ENCODE measurements around the gene EME1.

EME1 gene

DNA sequence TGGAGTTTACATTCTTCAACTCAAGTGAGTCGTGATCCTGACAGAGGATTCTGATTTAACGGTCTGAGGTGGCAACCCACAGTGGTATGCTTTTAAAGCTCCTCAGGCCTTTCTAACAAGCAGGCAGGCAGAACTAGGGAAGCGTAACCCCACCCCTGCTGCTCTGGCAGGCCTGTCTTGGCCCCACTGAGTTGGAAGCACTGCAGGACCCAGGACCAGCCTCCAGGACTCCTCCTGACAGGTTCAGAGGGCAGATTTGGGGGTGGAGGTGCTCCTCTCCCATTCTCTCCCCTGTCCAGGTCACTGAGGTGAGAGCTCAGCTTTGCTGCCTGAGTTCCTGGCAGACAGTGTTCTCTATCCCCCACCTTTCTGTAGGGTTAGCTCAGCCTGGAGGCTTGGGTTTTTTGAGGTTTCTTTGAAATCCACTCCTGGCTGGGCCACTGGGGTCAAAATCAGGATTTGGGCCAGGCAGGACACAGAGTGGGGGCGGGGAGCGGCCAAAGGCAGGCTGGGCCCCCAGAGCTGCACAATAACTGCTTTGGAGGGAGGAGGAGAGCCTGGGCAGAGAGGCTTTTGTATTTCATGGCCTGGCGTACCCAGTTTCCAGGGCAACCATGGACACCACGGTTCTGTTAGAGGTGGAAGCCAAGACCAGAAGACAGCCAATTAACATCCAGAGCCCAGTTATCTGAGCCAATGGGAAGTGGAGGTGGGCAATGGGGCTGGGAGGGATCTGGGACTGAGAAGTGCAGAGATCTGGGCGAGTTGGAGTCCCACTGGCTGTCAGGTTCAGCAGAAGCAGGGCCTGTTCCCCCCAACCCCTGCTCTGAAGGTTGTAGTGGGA lies 9.6 kb upstream of the EME1 start:
- no peak for DNase-seq (ENCODE audit: low spot score)

DNA sequence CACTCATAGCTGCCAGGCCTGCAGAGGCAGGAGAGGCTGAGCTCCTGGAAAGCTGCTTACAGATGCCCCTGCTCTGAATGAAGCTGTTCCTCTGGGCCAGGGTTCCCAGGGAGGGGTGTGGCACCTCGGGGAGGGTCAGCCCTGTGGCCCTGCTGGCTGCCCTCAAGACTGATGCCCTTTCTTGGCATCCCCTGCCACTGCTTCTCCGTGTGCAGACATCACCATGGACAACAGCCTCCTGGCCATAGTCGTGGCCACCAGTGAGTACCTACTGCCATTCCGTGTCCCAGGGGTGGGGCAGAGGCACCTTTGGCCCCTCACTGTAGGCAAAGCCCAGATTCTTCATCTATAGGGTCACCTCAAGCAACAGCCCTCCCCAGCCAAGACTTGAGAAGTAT lies 9.0 kb upstream of the EME1 start:
- DNase-seq (ENCODE audit: low spot score) = no peak

DNA sequence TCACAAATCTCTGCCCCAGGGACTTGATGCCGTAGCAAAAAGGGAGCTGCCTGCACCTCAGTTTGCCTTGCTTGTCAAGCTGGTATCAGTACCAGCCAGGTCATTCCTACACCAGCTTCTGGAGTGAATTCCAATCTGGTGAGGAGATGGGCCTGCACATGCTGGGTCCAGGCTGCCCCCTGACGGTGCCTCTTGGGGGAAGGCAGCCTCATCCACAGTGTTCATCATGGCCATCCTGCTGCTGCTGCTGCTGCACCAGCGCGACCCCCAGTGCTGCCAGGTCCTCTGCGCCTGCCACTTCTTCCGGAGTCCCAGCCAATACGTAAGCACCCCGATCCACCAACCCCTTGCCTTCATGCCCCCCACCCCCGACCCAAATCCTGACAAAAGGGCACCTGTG lies 8.3 kb upstream of the EME1 start:
- no peak for DNase-seq (ENCODE audit: low spot score)

DNA sequence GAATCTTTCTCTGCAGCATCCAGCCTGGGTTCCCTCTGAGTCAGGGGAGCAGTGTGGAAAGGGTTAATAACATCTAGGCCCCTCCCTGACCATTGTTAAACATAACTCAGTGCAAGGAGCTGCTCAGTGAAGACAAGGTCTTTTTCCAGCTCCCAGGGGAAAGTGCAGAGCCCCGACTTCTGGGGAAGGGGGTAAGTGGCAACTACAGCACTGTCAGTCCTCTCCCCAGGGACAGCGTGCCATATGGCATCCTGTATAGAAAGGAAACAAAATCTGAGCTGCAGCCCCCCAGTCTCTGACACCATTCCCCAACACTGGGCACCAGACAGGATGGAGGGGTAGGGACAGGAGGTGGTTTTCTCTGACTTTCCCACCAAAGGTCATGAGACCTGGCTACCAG lies 7.9 kb upstream of the EME1 start:
- DNase-seq (ENCODE audit: low spot score) = no peak

DNA sequence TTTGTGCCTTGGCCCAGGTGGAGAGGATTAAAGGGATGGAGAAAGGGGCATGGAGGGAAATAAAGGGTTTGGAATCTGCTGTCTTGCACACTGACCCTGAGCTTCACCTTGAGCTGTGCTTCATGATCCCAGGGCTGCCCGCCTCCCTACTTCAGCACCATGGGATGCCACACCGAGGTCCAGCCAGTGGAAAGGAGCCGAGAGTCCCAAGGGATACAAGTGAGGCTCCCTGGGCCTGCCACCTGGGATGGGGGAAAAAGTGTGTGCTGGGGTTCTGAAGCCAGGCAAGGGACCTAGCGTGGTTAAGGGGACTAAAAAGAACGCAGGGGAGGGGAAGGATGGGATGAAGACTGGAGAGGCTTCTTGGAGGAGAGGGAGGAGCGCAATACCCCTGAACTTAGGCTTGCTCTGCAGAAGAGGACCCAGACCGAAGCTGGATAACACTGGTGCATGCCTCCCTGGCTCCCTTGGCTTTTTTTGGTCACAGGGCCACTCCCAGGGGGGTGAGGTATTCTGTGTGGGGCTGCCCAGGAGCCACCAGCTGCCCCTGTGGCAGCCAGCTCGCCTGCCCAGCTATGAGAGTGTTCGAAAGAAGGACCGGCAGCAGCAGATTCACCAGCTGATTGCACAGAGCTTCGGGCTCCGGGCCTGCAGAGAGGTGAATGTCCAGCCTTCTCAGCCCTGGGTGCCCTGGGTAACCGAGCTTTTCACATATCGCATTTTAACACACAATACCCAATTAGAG lies 7.2 kb upstream of the EME1 start:
- no peak for DNase-seq (ENCODE audit: low spot score)

DNA sequence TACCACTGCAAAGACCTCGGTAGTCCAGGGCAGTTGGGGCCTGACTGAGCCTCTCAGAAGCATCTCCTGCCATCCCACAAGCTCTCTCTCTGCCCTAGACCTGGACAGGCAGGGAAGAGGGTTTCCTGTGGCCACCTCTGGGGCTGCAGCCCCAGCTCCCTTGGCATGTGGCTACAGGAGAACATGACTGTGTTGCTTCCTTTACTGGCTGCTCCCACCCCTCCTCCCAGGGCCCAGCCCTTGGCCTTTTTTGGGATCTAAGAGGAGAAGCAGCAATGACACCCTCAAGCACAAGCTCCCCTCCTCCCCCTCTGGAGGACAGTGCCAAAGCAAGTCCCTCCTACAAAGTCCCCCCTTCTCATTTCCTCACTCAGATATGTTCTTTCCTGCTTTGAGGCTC lies 5.6 kb upstream of the EME1 start:
- no peak for DNase-seq (ENCODE audit: low spot score)

DNA sequence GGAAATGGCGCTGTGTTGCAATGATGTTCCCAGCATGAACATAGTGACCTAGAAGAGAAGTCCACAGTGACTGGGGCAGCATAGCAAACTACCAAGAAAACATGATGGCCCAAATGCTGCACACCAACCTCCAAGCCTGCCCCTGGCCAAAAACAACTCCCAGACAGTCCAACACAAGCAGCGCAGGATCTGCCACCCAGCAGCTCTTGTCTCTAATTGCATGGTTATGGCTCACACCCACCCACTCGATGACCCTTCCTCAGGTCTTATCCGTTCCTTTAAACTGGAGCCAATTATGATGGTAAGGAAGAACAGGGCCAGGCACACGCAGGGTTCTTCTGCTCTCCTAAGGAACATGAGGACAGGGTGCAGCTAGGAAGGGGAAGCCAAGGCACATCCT lies 3.0 kb upstream of the EME1 start:
- no peak for DNase-seq (ENCODE audit: low spot score)

DNA sequence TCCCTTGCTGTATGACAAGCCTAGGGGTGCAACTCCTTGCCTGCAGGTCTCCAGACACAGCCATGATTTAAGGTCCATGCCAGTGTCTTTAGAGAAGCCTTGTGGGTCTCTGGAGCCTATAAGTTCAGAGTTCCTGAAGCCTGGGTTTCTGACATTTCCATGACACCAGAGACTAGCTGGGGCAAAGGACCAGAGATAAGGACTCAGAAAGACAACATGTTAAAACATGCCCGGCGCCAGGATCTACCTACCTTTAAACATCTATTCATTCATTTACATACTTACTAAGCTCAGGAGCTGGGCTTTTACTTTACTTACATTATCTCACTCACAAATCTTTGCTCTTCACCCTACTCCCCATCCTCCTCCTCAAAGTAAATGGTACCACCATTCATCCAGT lies 1.5 kb upstream of the EME1 start:
- no peak for DNase-seq (ENCODE audit: low spot score)

DNA sequence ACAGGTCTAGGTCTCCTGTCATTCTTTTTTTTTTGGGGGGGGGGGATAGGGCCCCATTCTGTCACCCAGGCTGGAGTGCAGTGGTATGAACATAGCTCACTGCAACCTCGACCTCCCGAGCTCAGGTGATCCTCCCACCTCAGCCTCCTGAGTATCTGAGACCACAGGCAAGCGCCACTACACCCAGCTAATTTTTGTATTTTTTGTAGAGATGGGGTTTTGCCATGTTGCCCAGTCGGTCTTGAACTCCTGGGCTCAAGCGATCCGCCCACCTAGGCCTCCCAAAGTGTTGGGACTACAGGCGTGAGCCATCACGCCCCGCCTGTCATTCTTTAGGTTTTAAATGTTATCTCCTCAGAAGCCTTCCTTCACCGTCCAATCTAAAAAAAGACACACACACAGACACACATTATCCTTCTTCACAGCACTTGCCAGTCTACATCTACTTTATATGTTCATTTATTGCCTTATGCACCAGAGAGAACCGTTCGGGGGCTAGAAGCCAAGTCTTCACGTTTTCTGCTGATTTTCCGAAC lies 739 bp upstream of the EME1 start:
- no peak for DNase-seq (ENCODE audit: low spot score)

DNA sequence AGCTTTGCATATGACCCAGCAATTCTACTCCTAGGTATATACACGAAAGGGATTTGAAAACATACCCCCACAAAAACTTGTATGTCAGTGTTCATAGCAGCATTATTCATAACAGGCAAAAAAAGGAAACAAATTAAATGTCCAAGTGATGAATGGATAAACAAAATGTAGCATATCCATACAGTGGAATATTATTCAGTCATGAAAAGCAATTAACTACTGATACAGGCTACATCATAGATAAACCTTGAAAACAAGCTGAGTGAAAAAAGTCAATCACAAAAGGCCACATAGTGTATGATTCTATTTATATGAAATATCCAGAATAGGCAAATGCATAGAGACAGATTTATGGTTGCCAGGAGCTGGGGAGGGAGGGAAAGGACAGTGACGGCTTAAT lies 676 bp downstream of the EME1 start:
- no peak for DNase-seq (ENCODE audit: low spot score)

DNA sequence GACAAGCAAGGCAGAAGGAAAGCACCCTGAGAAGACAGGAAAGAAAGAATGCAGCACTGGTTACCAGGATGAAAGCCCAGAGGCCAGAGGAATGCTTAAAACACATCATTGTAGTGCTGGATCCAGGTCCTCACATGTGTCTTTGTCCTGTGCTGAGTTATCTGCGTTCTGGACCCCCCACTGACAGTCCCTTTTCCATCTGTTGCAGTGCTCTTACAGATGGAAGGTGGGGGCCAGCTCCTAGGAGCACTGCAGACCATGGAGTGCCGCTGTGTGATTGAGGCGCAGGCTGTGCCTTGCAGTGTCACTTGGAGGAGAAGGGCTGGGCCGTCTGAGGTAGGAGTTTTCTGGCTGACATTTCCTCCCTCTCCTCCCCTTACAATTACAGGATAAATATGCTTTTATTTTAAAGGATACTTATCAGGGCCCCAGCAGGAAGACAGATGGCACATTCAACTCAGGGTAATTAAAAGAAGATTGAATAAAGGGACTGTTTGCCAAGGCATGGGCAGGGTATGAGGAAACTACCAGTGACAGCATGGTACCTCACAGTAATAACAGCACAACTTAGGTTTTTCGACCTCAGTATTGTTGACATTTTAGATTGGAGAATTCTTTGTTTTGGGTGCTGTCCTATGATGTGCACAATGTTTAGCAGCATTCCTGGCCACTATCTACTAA lies 3.0 kb downstream of the EME1 start:
- DNase-seq (ENCODE audit: low spot score) = no peak

DNA sequence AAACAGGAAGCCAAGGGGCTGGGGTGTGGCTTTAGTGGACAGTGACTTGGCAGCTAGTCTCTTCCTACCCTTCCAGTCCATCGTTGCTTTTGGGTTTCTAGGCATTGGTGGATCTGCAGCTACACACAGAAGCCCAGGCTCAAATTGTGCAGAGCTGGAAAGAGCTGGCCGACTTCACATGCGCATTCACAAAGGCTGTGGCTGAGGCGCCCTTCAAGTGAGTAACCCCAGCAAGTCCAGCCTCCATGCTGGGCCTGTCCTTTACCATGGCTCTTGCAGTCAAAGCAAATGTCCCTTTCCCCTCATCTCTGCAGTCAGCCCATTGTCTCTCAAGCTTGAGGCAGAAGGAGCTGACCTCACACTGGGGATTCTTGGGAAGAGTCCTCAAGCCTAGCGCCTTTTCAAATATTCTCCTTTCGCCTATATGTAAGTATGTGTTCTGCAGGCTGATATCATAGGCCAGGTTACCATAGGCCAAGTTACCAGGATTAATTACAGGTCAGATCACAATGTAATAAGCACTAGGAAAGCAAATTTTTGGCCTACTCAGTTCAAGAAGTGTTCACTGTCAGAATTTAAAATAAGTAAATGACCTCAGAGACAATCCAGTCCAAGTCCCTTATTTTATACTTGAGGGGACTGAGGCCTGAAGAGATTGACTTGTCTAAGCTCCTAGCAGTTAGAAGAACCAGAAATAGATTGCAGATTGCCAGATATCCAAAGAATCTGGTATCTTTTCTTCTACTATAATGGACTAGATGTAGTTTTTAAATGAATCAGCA lies 6.5 kb downstream of the EME1 start:
- no peak for DNase-seq (ENCODE audit: low spot score)

DNA sequence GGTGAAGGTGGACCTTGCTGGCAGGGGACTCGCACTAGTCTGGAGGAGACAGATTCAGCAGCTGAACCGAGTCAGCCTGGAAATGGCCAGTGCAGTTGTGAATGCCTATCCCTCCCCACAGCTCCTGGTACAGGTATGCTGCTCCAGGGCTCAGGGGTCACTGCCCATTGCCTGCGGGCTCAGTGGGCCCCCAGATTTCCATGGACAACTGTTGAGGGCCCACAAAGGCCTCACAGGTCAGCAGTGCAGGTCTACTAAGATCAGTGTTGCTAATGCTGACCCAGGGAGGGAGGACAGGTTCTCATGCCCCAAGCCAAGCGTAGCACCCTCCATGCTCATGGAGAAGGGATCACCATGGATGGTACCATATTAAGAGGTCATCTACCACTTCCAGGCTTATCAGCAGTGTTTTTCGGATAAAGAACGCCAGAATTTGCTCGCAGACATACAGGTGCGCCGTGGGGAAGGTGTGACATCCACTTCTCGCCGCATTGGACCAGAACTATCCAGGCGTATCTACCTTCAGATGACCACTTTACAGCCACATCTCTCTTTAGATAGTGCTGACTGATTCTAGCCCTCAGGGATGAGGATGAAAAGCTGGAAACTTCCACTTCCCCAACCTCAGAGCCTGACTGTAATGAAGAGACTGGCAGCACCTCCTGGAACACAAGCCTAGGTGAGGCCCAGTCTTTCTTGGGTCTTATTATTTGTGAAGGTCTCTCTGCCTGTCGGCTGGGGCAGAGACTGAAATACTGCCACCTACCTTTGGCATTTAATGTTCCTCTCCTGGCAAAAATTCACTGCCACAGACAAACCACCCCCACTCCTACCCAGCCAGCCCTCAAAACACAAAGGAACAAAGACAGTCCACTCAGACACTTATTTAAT lies 7.6 kb downstream of the EME1 start:
- no peak for DNase-seq (ENCODE audit: low spot score)

DNA sequence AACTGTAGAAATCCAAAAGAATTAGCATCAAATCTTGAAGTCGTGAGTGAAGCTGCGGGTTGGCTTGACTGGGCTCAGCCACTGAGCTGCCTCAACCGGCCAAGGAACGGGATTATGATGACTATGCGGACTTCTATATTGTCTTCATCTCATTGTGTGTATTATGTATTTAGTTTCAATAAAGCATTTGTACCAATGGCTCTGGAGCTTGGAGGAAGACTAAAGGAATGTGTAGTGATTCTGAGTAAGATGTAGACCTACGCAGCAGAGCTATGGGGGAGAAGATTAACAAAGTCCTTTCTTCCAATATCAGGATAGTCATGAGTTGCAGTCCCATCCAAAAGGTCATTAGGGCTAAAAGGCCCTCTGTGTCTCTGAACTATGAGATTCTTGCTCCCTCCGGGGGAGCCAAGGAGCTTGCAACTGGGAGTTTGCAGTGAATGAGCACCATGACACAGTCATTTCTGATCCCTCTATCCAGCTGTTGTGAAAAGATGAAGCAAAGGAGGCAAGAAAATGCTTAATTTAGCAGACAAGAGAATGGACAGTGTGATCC lies 8.3 kb downstream of the EME1 start:
- DNase-seq (ENCODE audit: low spot score) = no peak

DNA sequence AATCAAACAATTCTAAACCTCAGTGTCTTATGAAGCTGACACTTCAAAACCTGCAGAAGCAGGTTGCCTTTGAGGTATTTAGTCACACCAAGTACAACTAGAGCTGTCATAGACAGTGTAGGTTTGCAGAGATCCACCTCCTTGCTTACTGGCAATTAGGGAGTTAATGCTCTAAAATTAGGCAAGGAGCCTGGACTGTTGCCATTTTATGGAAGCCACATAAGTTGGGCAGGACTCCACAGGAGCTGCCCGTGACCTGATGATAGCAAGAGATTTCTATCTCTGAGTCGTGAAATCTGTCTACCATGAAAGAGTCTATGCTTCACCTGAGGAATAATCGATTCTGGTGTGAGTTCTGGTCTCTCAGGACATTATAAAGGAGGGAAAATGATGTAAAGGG lies 8.9 kb downstream of the EME1 start:
- no peak for DNase-seq (ENCODE audit: low spot score)

DNA sequence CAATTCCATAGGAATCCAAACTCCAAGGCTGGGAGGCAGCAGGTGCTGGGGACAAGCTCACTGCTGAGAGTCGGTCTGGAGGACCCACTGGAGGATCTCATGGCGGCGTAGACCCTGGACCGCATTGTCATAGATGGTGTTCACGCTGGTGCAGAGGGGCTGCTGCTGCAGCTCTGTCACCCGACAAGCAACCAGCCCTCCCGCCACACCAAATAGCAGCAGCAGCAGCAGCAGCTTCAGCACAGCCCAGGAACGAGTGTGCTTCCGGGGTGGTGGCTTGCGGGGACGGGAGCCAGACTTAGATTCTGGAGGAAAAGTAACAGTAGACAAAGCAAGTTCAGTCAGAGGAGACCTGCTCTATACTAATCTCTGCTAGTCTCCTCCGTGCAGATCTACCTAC lies 9.9 kb downstream of the EME1 start:
- DNase-seq (ENCODE audit: low spot score) = no peak

DNA sequence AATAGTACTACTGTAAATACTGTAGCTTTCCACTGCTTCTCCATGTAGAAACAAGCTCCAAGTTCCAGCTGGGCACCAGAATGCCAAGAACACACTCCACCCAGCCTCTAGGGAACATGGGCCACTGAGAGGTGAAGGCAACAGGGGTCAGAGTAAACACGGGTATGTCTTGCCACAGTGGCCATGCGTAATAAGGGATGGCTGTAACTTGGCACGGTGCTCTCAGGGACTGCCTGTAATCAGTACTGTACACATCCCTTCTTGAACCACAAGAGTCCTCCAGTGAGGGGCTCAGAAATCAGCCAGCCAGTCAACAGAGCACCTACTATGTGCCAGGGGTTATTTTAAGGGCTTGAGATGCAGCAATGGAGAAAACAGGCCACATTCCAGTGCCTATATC lies 13.5 kb downstream of the EME1 start:
- no peak for DNase-seq (ENCODE audit: low spot score)

DNA sequence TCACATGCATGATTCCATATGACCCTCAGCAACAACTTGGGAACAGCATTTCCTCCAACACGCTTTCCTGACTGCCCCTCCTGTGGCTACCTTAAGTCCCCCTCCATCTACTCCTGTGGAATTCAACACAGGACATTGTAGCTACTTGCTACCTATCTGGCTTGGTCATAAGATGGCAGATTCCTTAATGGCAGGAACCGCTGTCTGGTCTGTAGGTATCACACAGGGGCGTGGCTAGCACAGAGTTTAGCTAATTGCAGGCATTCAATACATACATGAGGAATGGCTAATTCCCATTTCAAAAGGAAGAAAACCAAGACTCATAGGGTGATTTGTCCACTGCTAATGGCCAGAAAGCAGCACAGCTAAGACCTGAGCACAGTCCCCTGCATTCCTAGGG lies 15.7 kb downstream of the EME1 start:
- no peak for DNase-seq (ENCODE audit: low spot score)

DNA sequence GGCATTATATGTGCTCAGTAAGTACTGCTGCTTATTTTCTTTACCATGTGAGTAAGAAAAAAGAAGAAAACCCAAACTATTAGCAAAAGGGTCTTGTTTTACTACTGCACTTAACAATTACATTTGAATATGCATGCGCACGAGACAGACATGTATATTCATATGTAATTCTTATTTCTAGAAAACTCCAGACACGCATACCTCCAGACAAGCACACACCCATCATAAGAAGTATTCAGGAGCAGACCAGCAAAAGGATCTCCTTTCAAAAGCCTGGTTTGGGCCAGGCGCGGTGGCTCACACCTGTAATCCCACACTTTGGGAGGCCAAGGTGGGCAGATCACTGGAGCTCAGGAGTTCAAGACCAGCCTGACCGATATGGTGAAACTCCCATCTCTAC lies 16.5 kb downstream of the EME1 start:
- DNase-seq (ENCODE audit: low spot score) = no peak

DNA sequence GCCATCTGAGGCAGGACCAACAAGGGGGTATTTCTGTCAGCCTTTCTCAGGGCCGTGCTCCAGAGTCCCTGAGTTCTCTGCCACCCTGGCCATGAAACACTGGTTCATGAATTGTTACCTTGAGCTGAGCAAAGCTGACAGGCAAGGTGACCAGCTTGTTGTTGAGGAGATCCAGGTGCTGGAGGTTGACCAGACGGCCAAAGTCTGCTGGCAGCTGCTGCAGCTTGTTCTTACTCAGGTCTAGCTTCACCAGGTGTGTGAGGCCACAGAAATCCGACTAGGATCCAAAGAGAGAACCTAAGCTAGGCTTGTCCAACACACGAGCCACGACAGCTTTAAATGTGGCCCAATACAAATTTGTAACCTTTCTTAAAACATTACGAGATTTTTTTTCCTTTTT lies 19.6 kb downstream of the EME1 start:
- no peak for DNase-seq (ENCODE audit: low spot score)

DNA sequence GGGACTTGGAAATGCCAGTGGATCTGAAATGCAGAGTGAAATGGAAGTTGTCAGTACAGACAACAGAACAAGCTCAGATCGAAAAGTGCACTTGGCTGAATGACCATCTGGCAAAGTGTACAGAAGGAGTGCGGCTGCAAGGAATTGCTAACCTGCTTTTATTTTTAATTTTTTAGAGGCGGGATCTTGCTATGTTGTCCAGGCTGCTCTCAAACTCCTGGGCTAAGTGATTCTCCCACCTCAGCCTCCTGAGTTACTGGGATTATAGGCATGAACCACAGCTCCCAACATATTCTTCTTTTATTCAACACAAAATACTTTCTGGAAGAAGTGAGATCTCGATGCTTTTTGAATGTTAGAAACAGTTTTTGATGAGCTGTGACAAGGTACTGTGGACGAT lies 20.7 kb downstream of the EME1 start:
- DNase-seq (ENCODE audit: low spot score) = no peak

All from left forelimb (tissue), 1 donor.